Stomach (tissue), 9 donors: ENCODE data around the gene CLEC2A. TPM values are rescaled to one million over a fixed set of nuclear protein-coding genes. Genes with fewer than 3 reads are reported as not detected.

Experiments
- DNase-seq, 2 donors: peaks; one replicate each; pipeline versions ENCODE4 v3.0.0 to v3.0.0-alpha.2; 2013 to 2019
- H3K27ac ChIP-seq, 5 donors: fragments of 200-600 bp in 4 of 5; sonication (generic) in 4 of 5; one replicate each; pipeline ENCODE4 v1.5.1; 2013 to 2019; ENCODE audit warnings: mild to moderate bottlenecking in 1 of 5, moderate library complexity in 1 of 5
- H3K27me3 ChIP-seq, 3 donors: fragments of 200-600 bp; sonication (generic); one replicate each; pipeline ENCODE4 v1.5.1; 2017 to 2019; ENCODE audit warnings: mixed run types in 1 of 3
- H3K36me3 ChIP-seq, 4 donors: fragments of 200-600 bp; sonication (generic); 1 replicate in 3 of 4; 2 replicates in 1 of 4; pipeline ENCODE4 v1.5.1; 2016 to 2019
- H3K4me1 ChIP-seq, 4 donors: fragments of 200-600 bp; sonication (generic); one replicate each; pipeline ENCODE4 v1.5.1; 2016 to 2019
- H3K4me3 ChIP-seq, 4 donors: fragments of 200-600 bp; sonication (generic) in 3 of 4; one replicate each; pipeline ENCODE4 v1.5.1; 2016 to 2019; ENCODE audit warnings: mild to moderate bottlenecking in 1 of 4
- H3K9me3 ChIP-seq, 4 donors: fragments of 200-600 bp; sonication (generic); one replicate each; pipeline ENCODE4 v1.5.1; 2016 to 2019
- EP300 ChIP-seq: sonication (generic); formaldehyde crosslinking; IDR thresholded peaks from one replicate; pipeline ENCODE4 v1.6.1; 2017; ENCODE audit warnings: antibody characterized with exemption
- POLR2A ChIP-seq, 4 donors: fragments of 450-650 bp; IDR thresholded peaks; one replicate each; pipeline ENCODE4 v1.6.1; 2016; ENCODE audit warnings: antibody characterized with exemption in 4 of 4, control low read depth in 2 of 4, mild to moderate bottlenecking in 1 of 4, moderate library complexity in 1 of 4
- POLR2AphosphoS5 ChIP-seq, 3 donors: sonication (generic); formaldehyde crosslinking; IDR thresholded peaks; one replicate each; pipeline ENCODE4 v1.6.1; 2016; ENCODE audit warnings: antibody characterized with exemption in 3 of 3
- WGBS, 5 donors: extraction: QIAGEN DNeasy Blood & Tissue Kit in 3 of 5; methylation state at CpG; one replicate each; pipeline versions ENCODE4 v1.1.5 to v1.1.7; 2013 to 2018; 5-methylcytosine and 5-hydroxymethylcytosine counted together
- intact Hi-C: fragments of 100-400 bp; cut with DNase I; formaldehyde crosslinking; loops from one replicate; pipeline ENCODE4 v1.15.1; 2023; ENCODE audit warnings: low total_unique reads
- polyA plus RNA-seq, 3 donors: library from polyadenylated mRNA; stranded (reverse); fragments of 200-250 nt; gene quantifications; one replicate each; pipeline ENCODE4 v1.2.3, GENCODE V29; 2013
- total RNA-seq, 5 donors: library from RNA; depleted of rRNA; stranded (reverse); fragments of >200 nt; gene quantifications; one replicate each; pipeline versions ENCODE4 v1.1.0 to v1.2.3, GENCODE V29; 2014 to 2016
- TF ChIP-seq, protein P1 (sequence below), 7 experiments: fragments of 450-650 bp in 4 of 7; fragments of 200-600 bp in 3 of 7; sonication (generic) in 3 of 7; IDR thresholded peaks; one replicate each; pipeline ENCODE4 v1.5.1; 2016 to 2019; ENCODE audit warnings: antibody characterized with exemption in 7 of 7, control low read depth in 2 of 7, mild to moderate bottlenecking in 1 of 7
- donor health status: healthy with polysubstance abuse.
- donor health status: Bipolar disorder and iron deficiency.
- donor health status: healthy.

The CLEC2A gene
- total and polyA plus RNA-seq, 8 donors, result not detected

DNA sequence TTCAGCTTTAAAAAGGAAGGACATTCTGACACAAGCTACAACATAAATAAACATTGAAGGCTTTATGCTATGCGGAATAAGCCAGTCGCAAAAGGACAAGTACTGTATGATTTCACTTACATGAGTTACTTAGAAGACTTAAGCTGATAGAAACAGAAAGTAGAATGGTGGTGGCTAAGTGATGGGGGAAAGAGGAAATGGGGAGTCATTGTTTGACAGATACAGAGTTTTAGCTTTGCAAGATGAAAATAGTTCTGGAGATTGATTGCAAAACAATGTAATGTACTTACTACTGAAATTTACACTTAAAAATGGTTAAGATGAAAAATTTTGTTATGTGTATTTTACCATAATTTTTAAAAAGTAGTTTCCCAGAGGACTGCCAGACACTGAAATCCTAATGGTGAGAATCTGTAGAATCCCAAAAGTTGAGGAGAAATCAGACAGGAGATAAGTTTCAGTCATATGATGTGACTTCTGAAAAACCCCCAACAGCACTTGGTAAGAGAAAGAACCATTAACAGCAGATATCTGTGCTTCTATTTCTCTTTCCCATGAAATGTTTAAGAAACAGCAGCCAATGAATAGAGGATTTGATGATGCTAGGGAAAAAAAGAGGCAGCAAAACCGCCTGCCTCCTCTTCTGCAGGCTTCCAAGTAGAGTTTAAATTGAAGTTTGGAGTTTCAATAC is 16.6 kb upstream of the CLEC2A start:
- no peak for TF ChIP-seq POLR2A (IDR thresholded peaks at IDR 0.05)
- TF ChIP-seq POLR2AphosphoS5 (IDR thresholded peaks at IDR 0.05), result no peak
- TF ChIP-seq EP300, result no peak
- TF ChIP-seq, protein P1, sequence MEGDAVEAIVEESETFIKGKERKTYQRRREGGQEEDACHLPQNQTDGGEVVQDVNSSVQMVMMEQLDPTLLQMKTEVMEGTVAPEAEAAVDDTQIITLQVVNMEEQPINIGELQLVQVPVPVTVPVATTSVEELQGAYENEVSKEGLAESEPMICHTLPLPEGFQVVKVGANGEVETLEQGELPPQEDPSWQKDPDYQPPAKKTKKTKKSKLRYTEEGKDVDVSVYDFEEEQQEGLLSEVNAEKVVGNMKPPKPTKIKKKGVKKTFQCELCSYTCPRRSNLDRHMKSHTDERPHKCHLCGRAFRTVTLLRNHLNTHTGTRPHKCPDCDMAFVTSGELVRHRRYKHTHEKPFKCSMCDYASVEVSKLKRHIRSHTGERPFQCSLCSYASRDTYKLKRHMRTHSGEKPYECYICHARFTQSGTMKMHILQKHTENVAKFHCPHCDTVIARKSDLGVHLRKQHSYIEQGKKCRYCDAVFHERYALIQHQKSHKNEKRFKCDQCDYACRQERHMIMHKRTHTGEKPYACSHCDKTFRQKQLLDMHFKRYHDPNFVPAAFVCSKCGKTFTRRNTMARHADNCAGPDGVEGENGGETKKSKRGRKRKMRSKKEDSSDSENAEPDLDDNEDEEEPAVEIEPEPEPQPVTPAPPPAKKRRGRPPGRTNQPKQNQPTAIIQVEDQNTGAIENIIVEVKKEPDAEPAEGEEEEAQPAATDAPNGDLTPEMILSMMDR (IDR thresholded peaks at IDR 0.05), result no peak
- H3K4me3 ChIP-seq, result no peak overlapping the region
- H3K27ac ChIP-seq, result no peak overlapping the region
- no peaks in the 10 kb centered on the region for H3K4me1 ChIP-seq
- no peaks in the 10 kb centered on the region for H3K36me3 ChIP-seq
- H3K9me3 ChIP-seq, result no peaks in the 10 kb centered on the region
- no peaks in the 10 kb centered on the region for H3K27me3 ChIP-seq
- intact Hi-C loops, result no loop called here
- WGBS, 5 donors, result 51 to 70% (median 65%) methylated on average over 3 of the region's 3 CpGs
- peak in 1 of 2 donors; percentile 38 for DNase-seq

DNA sequence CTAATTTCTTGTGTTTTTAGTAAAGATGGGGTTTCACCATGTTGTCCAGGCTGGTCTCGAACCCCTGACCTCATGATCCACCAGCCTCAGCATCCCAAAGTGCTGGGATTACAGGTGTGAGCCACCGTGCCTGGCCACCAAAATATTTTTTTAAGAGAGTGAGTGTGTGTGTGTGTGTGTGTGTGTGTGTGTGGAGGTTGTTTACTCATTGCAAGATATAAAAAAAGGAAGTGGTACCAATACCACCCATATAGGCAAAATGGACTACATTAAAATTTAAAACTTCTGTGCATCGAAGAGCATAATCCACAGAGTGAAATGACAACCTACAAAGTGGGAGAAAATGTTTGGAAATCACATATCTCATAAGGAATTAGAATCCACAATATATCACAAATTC is 15.5 kb upstream of the CLEC2A start:
- Histone ChIP-seq H3K4me1 (no peaks in the 10 kb centered on the region), H3K27ac (no peak overlapping the region), H3K27me3 (peaks cover 0 to 6% (median 0%) of the 10 kb centered on the region in 3 donors), H3K36me3 (no peaks in the 10 kb centered on the region), H3K9me3 (no peaks in the 10 kb centered on the region), H3K4me3 (no peak overlapping the region)
- TF ChIP-seq, protein P1 (IDR thresholded peaks at IDR 0.05), result no peak
- TF ChIP-seq POLR2A (IDR thresholded peaks at IDR 0.05) (no peak), POLR2AphosphoS5 (IDR thresholded peaks at IDR 0.05) (no peak)
- 70 to 82% (median 75%) methylated on average over 3 of the region's 3 CpGs for WGBS, 5 donors
- intact Hi-C loops, result no loop called here
- DNase-seq, result no peak

DNA sequence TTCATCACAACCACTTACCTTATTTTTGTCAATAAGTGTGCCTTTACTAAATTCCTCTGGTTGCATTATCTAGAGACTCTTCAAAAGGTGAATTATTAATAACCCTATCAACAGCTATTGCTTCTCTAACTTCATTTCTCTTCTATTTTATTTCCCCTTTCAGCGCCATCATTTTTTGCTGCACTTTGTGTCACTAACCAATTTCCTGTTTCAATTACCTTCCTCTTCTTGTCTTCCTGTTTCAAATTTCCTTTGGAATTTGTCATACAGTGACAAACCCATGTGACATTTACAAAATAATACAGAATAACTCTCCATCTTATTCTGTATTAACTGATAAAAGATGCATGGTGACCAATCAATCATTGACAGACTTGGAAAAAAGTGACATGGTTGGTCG is 12.2 kb upstream of the CLEC2A start:
- no peak for DNase-seq
- no peak for TF ChIP-seq EP300
- TF ChIP-seq, protein P1 (IDR thresholded peaks at IDR 0.05), result no peak
- no peak for TF ChIP-seq POLR2A (IDR thresholded peaks at IDR 0.05)
- no peak for TF ChIP-seq POLR2AphosphoS5 (IDR thresholded peaks at IDR 0.05)
- 53 to 75% (median 69%) methylated on average over 2 of the region's 2 CpGs for WGBS, 5 donors
- Histone ChIP-seq H3K4me3 (no peak overlapping the region), H3K27me3 (peaks cover 0 to 6% (median 0%) of the 10 kb centered on the region in 3 donors), H3K36me3 (no peaks in the 10 kb centered on the region), H3K4me1 (no peaks in the 10 kb centered on the region), H3K27ac (no peak overlapping the region), H3K9me3 (no peaks in the 10 kb centered on the region)
- intact Hi-C loops, result no loop called here

DNA sequence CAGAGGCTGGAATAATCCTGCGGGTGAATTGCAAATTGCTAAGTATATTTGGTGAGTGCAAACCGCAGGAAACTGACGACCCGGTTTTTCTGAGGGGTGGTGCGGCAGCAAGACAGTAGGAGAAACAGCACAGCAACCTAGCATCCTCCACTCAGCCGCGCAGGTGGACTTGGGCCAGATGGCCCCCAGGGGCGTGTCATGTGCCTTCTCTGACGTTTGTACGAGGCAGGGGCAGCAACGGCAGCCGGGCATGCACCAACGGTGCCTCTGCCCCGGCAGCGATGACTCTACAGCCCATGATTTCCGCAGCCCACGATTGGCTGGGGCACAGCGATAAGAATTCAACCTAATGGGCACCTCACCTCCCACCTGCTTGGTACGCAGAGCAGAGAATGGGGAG is 11.1 kb upstream of the CLEC2A start:
- H3K4me1 ChIP-seq, result no peaks in the 10 kb centered on the region
- no peaks in the 10 kb centered on the region for H3K9me3 ChIP-seq
- intact Hi-C loops, result no loop called here
- 35 to 53% (median 44%) methylated on average over 15 to 19 of the region's 19 CpGs for WGBS, 5 donors
- no peaks in the 10 kb centered on the region for H3K36me3 ChIP-seq
- no peak overlapping the region for H3K27ac ChIP-seq
- no peak for DNase-seq
- no peak overlapping the region for H3K4me3 ChIP-seq
- TF ChIP-seq POLR2AphosphoS5 (IDR thresholded peaks at IDR 0.05) (no peak), EP300 (no peak), POLR2A (IDR thresholded peaks at IDR 0.05) (no peak)
- TF ChIP-seq, protein P1 (IDR thresholded peaks at IDR 0.05), result no peak
- H3K27me3 ChIP-seq, result peaks cover 0 to 6% (median 0%) of the 10 kb centered on the region in 3 donors
